Liver (tissue), 3 donors: ENCODE results near the gene IL1RAPL2.

Source experiments
- CTCF ChIP-seq: fragments of 150-350 bp; IDR thresholded peaks from 2 replicates; pipeline ENCODE4 v1.5.1; 2017; ENCODE audit warnings: improper control_type of control experiment, low read depth, low read length; ENCODE audit not compliant: missing input control
- JUND ChIP-seq, 2 donors: IDR thresholded peaks; 2 replicates each; pipeline ENCODE4 v1.6.1; 2016; ENCODE audit warnings: antibody characterized with exemption in 2 of 2
- REST ChIP-seq: IDR thresholded peaks from 2 replicates; pipeline ENCODE4 v1.6.1; 2016; ENCODE audit warnings: antibody characterized with exemption, mild to moderate bottlenecking
- RXRA ChIP-seq, 2 donors: IDR thresholded peaks; 2 replicates each; pipeline ENCODE4 v1.6.1; 2017 to 2018; ENCODE audit warnings: antibody characterized with exemption in 2 of 2, mild to moderate bottlenecking in 1 of 2
- SP1 ChIP-seq: IDR thresholded peaks from 2 replicates; pipeline ENCODE4 v1.6.1; 2018; ENCODE audit warnings: antibody characterized with exemption, mild to moderate bottlenecking
- TAF1 ChIP-seq: conservative IDR thresholded peaks from 2 replicates; pipeline ENCODE4 v1.6.1; 2016; ENCODE audit warnings: antibody characterized with exemption, mild to moderate bottlenecking
- ZBTB33 ChIP-seq: IDR thresholded peaks from 2 replicates; pipeline ENCODE4 v1.6.1; 2016; ENCODE audit warnings: antibody characterized with exemption
- donor health status: healthy.
- donor health status: healthy.

GRCh38 chrX:105695451-105695850, 1129.5 kb downstream of the IL1RAPL2 start:
- TF ChIP-seq CTCF: no peak
- no peak for TF ChIP-seq JUND (IDR thresholded peaks at IDR 0.05)
- TF ChIP-seq ZBTB33: no peak
- no peak for TF ChIP-seq TAF1
- no peak for TF ChIP-seq REST
- TF ChIP-seq SP1: no peak
- no peak for TF ChIP-seq RXRA (IDR thresholded peaks at IDR 0.05)
